T-helper 2 cell treated with Interferon-gamma antibody and Interleukin-4, amounts not matched to agents 5 μg/mL and 100 μg/mL, for 36 hours (primary cell): Measurements from ENCODE around the gene BPHL.
"Not testable (repeated sequence)": the region's sequence is repeated elsewhere in the genome, so short reads cannot be mapped to it uniquely, and the experiment has no call there.

Experiments
- DNase-seq: peaks from one replicate; pipeline ENCODE4 v3.0.0; 2021; ENCODE audit warnings: low spot score
- H3K27ac Mint-ChIP-seq: one replicate; pipeline ENCODE4 v1.8.0; 2021; ENCODE audit warnings: mild to moderate bottlenecking, mixed read lengths
- H3K27me3 Mint-ChIP-seq: one replicate; pipeline ENCODE4 v1.8.0; 2021; ENCODE audit warnings: low read depth, mixed read lengths
- H3K36me3 Mint-ChIP-seq: one replicate; pipeline ENCODE4 v1.8.0; 2021; ENCODE audit warnings: low read depth, mixed read lengths
- H3K4me1 Mint-ChIP-seq: one replicate; pipeline ENCODE4 v1.8.0; 2021; ENCODE audit warnings: low read depth, mixed read lengths
- H3K4me3 Mint-ChIP-seq: one replicate; pipeline ENCODE4 v1.8.0; 2022; ENCODE audit warnings: mild to moderate bottlenecking, moderate library complexity, mixed read lengths
- H3K9me3 Mint-ChIP-seq: one replicate; pipeline ENCODE4 v1.8.0; 2021; ENCODE audit warnings: mixed read lengths

The BPHL gene

DNA sequence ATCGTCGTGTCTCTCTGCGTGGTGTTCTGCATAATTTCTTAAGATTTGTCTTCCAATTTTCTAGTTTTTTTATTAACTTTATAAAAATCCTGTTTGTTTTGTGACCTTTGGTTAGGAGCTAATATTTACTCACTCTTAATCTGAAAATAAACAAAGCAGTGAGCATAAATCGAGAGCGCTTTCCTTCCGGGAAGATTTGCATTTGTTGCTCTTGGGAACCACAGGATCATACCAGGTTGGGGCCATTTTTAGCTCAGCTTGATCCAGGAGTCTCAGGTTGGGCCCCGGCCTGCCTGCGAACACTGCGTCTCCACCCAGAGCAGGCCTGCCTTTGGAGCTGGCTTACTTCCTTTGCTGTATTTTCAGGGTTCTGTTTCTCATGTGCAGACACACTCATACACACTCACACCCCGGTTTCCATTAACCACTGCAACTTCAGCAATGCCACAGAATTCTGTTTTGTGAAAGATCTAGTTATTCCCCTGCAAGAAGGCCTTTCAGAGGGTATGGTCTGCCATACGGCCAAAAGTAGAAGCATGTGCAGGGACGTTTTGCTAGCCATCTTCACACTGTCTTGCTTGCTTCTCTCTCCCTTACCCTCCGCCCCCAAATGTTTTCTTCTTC, 17.3 kb downstream of the BPHL start:
- Mint-ChIP-seq H3K4me1 (no peaks in the 10 kb centered on the region), H3K4me3 (no peak overlapping the region), H3K27ac (no peak overlapping the region), H3K9me3 (no peaks in the 10 kb centered on the region), H3K36me3 (peaks cover 2% of the 10 kb centered on the region), H3K27me3 (no peaks in the 10 kb centered on the region)
- DNase-seq: no peak

DNA sequence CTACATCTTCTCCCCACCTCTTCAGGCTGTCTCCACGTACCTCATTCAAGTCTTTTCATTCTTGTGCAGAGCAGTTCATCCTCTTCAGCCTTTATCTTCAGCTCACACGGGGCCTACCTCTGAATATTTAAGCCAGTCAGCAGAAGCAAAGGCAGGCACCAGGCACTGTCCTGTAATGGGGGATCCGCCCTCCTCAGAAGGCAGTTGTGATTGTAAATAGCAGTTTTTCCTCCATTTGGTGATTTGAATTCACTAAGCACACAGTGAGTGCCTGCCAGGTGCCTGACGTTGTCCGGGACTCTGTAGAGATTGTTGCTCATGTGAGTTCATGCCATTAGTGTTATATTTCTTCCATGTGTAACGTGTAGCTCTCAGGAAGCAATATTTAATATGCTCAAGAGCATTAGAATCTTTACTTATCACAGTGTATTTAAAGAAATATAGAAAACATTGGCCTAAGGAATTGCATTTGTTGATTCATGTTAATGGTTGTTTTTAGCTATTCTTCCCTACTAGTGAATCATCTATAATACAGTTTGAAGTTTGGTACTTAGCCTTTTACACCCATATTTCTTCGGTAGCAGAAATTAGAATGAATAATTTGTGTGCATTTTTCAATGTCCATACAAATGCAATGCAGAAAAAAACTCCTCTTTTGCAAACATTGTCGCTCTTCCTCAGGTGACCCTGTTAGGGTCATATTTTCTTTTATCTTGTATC, 17.9 kb downstream of the BPHL start:
- no peaks in the 10 kb centered on the region for H3K9me3 Mint-ChIP-seq
- no peak for DNase-seq
- H3K27ac Mint-ChIP-seq: no peak overlapping the region
- no peaks in the 10 kb centered on the region for H3K27me3 Mint-ChIP-seq
- H3K4me3 Mint-ChIP-seq: no peak overlapping the region
- peaks cover 2% of the 10 kb centered on the region for H3K36me3 Mint-ChIP-seq
- no peaks in the 10 kb centered on the region for H3K4me1 Mint-ChIP-seq

DNA sequence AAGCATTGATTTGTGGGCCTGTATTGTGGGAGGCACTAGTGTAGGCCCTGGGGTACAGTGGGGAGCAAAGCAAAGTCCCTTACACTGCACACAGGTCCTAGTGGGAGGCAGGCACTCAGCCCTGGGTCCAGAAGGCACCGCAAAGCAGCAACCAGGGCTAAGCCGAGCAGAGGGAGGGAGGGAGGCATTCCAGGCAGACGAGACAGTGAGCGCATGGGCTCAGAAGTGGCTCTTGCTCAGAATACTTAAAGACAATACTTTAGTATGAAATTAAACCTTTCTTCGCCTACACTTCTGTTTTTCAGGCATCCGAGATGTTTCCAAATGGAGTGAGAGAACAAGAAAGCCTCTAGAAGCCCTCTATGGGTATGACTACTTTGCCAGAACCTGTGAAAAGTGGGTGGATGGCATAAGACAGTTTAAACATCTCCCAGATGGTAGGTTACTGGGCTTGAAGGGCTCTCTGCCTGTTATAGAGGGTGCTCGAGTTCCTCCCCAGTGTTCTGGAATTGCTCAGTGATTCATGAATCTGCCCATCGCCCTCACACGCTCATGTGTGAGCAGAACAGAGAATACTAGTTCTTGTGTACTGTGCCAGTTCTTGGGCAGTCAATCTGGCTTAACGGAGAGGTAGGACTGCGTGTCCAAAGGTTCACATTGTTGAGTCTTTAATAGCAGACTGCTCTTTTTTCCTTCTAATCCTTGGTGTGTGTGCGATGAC, 18.7 kb downstream of the BPHL start:
- Mint-ChIP-seq H3K36me3 (peaks cover 2% of the 10 kb centered on the region), H3K4me3 (no peak overlapping the region), H3K27ac (no peak overlapping the region), H3K4me1 (no peaks in the 10 kb centered on the region), H3K27me3 (no peaks in the 10 kb centered on the region), H3K9me3 (no peaks in the 10 kb centered on the region)
- DNase-seq: no peak

DNA sequence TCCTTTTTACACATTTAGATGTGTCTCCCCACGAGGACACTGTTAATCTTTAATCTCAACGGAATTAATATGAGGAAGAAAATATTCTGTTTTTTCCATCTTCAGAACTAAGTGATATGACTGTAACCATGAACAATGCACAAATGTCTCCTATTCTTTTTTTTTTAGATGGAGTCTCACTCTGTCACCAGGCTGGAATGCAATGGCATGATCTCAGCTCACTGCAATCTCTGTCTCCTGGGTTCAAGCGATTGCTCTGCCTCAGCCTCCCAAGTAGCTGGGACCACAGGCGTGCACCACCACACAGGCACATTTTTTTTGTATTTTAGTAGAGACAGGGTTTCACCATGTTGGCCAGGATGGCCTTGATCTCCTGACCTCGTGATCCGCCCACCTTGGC, 19.4 kb downstream of the BPHL start:
- not testable (repeated sequence) for H3K27ac Mint-ChIP-seq, H3K4me3 Mint-ChIP-seq, H3K4me1 Mint-ChIP-seq, H3K36me3 Mint-ChIP-seq, DNase-seq, H3K9me3 Mint-ChIP-seq, H3K27me3 Mint-ChIP-seq

DNA sequence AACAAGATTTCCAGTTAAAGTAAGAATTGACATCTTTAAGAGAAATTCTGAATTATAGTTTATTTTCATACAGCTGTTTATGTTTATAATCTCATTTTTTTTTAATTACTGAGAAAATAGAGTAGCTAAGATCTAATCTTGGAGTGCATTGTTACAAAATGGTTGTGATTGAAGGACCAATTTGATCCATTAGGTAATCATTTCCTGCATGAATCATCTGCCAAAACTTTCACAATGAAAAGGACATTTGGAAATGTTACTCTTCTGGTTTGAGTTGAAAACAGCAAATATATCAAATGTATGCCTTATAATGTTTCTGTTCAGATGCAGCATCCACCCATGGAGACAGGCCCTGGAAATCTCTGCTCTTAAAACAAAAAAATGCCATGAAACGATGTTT, 19.8 kb downstream of the BPHL start:
- H3K4me3 Mint-ChIP-seq: no peak overlapping the region
- H3K36me3 Mint-ChIP-seq: peaks cover 2% of the 10 kb centered on the region
- no peaks in the 10 kb centered on the region for H3K27me3 Mint-ChIP-seq
- H3K27ac Mint-ChIP-seq: no peak overlapping the region
- H3K4me1 Mint-ChIP-seq: no peaks in the 10 kb centered on the region
- no peaks in the 10 kb centered on the region for H3K9me3 Mint-ChIP-seq
- DNase-seq: no peak

DNA sequence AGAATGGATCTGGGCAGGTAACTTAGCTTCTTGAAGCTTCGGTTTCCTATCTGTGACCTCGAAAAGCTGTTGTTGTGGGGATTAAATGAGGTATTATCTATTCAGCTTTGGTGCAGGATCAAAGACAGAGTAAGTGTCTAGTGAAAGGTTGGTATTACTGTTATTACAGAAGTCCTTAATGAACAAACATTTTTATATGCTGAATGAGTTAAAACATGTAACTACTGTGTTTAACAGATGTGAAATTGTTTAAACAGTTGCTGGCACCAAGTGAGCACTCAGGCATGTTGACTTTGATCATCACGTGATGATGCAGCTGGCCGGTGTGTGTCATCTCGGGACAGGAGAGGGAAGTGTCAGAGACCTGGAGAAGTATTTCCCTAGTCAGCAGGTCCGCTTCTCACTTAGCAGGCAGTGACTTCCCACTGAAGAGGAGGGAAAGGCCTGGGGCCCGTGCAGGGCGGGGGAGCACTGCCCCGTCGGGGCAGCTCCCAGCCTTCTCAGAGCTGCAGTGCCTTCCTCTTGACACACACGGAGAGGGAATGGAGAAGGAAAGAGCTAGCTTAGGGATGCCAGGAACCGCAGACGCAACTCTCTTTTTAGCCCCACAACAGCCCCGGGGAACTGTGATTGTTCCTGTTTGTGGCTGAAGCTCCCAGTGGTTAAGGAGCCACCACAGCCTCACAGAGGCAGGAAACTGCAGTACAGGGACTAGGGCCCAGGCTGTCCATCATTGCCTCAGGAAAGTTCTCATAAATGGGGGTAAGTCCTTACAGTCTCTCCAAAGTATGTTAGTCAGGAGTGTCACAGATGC, 20.8 kb downstream of the BPHL start:
- no peak for DNase-seq
- no peak overlapping the region for H3K27ac Mint-ChIP-seq
- no peaks in the 10 kb centered on the region for H3K4me1 Mint-ChIP-seq
- H3K27me3 Mint-ChIP-seq: no peaks in the 10 kb centered on the region
- H3K9me3 Mint-ChIP-seq: no peaks in the 10 kb centered on the region
- no peak overlapping the region for H3K4me3 Mint-ChIP-seq
- H3K36me3 Mint-ChIP-seq: peaks cover 2% of the 10 kb centered on the region

- no peak for DNase-seq
- no peaks in the 10 kb centered on the region for H3K27me3 Mint-ChIP-seq
- H3K4me1 Mint-ChIP-seq: peaks cover 4% of the 10 kb centered on the region
- no peaks in the 10 kb centered on the region for H3K9me3 Mint-ChIP-seq
- no peak overlapping the region for H3K27ac Mint-ChIP-seq
- no peak overlapping the region for H3K4me3 Mint-ChIP-seq
- H3K36me3 Mint-ChIP-seq: peaks cover 3% of the 10 kb centered on the region
Measured at GRCh38 chr6:3140201-3140600, 21.7 kb downstream of the BPHL start.

- H3K4me1 Mint-ChIP-seq: peaks cover 4% of the 10 kb centered on the region
- H3K9me3 Mint-ChIP-seq: no peaks in the 10 kb centered on the region
Measured at GRCh38 chr6:3142536-3142935, 24.0 kb downstream of the BPHL start.

DNA sequence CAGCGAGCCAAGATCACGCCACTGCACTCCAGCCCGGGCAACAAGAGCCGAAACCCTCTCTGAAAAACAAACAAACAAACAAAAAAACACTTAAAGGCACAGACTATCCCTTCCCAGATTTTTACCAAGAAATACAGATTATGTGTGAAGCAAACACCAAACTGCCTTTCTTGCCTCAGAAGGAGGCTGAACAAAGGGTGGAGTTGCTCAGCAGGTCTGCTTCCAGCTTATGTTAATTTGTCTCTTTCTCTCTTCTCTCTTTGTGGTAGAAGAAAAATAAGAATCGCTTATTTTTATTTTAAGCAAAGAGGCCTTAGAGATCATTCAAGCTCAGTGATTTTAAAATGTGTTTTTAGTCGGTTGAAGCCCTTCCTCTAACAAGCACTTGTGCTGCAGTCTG, 24.6 kb downstream of the BPHL start:
- Mint-ChIP-seq H3K4me1 (peaks cover 4% of the 10 kb centered on the region), H3K9me3 (no peaks in the 10 kb centered on the region), H3K27me3 (no peaks in the 10 kb centered on the region), H3K27ac (no peak overlapping the region), H3K4me3 (no peak overlapping the region), H3K36me3 (peaks cover 7% of the 10 kb centered on the region)
- no peak for DNase-seq

More at GRCh38 chr6:3142536-3142935, 24.0 kb downstream of the BPHL start:
- no peak overlapping the region for H3K27ac Mint-ChIP-seq
- peaks cover 8% of the 10 kb centered on the region for H3K36me3 Mint-ChIP-seq
- no peak for DNase-seq
- no peaks in the 10 kb centered on the region for H3K27me3 Mint-ChIP-seq
- no peak overlapping the region for H3K4me3 Mint-ChIP-seq

DNA sequence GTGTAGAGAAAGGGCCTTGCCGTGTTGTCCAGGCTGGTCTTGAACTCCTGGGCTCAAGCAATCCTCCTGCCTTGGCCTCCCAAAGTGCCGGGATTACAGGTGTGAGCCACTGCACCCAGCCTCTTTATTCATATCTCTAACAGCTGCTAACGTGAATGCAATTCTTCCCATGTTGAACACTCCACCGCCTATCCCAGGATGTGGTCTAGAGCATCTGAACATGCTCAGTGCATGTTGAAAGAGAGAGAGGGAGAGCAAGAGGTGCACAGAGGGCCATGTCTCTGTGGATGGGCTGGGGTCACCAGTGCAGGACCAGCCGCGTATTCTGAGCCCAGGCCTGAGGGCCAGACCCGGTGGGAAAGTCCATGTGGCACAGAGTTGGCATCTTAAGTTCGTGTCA, 26.1 kb downstream of the BPHL start:
- H3K4me3 Mint-ChIP-seq: no peak overlapping the region
- DNase-seq: no peak
- H3K36me3 Mint-ChIP-seq: peaks cover 7% of the 10 kb centered on the region
- H3K27ac Mint-ChIP-seq: peak overlapping the region; percentile 51
- H3K4me1 Mint-ChIP-seq: peaks cover 4% of the 10 kb centered on the region
- no peaks in the 10 kb centered on the region for H3K27me3 Mint-ChIP-seq
- H3K9me3 Mint-ChIP-seq: no peaks in the 10 kb centered on the region

GRCh38 chr6:3147914-3148757, 29.6 kb downstream of the BPHL start:
- Mint-ChIP-seq H3K27ac (no peak overlapping the region), H3K36me3 (peaks cover 7% of the 10 kb centered on the region), H3K27me3 (no peaks in the 10 kb centered on the region), H3K4me3 (no peak overlapping the region), H3K9me3 (no peaks in the 10 kb centered on the region), H3K4me1 (peaks cover 4% of the 10 kb centered on the region)
- no peak for DNase-seq

- DNase-seq: no peak
- Mint-ChIP-seq H3K4me1 (peaks cover 3% of the 10 kb centered on the region), H3K36me3 (peaks cover 5% of the 10 kb centered on the region), H3K4me3 (no peak overlapping the region), H3K27ac (no peak overlapping the region), H3K27me3 (peaks cover 14% of the 10 kb centered on the region), H3K9me3 (no peaks in the 10 kb centered on the region)
Measured at GRCh38 chr6:3151691-3152090, 33.2 kb downstream of the BPHL start.

DNA sequence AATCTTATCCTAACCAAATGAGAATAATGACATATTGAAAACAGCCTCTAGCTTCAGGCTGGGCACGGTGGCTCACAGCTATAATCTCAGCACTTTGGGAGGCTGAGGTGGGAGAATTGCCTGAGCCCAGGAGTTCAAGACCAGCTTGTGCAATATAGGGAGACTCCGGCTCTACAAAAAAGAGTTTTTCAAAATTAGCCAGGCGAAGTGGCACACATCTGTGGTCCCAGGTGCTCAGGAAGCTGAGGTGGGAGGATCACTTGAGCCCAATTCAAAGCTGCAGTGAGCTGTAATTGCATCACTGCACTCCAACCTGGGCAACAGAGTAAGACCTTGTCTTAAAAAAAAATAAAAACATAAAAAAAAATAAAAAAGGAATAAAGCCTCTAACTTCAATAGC, 34.2 kb downstream of the BPHL start:
- no peak overlapping the region for H3K27ac Mint-ChIP-seq

More for the DNA sequence above, 34.2 kb downstream of the BPHL start:
- Mint-ChIP-seq H3K4me1 (peaks cover 5% of the 10 kb centered on the region), H3K4me3 (no peak overlapping the region), H3K27me3 (peaks cover 17% of the 10 kb centered on the region), H3K9me3 (no peaks in the 10 kb centered on the region), H3K36me3 (no peaks in the 10 kb centered on the region)
- DNase-seq: no peak
